ENCODE results near the gene SGIP1.
A peak's percentile ranks its signal among the peaks of the same experiment; 100 is the strongest.

SGIP1 gene

DNA sequence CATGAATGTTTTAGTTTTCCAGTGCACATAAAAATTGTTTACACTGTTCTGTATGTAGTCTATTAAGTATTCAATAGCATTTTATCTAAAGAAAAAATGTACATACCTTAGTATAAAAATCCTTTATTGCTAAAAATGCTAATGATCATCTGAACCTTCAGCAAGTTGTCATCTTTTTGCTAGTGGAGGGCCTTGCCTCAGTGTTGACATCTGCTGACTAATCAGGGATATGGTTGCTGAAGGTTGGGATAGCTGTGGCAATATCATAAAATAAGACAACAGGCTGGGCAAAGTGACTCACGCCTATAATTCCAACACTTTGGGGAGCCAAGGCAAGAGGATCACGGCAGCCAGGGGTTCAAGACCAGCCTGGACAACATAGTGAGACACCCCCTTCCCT lies 227.3 kb downstream of the SGIP1 start:
- Mint-ChIP-seq H3K27me3 (ENCODE audit: low read depth, poor library complexity) (peaks cover 3% of the 10 kb centered on the region), H3K4me1 (peaks cover 8% of the 10 kb centered on the region), H3K27ac (no peak overlapping the region), H3K9me3 (peaks cover 20% of the 10 kb centered on the region), H3K36me3 (ENCODE audit: low read depth) (no peaks in the 10 kb centered on the region), H3K4me3 (no peak overlapping the region)
- TF ChIP-seq, protein P1, sequence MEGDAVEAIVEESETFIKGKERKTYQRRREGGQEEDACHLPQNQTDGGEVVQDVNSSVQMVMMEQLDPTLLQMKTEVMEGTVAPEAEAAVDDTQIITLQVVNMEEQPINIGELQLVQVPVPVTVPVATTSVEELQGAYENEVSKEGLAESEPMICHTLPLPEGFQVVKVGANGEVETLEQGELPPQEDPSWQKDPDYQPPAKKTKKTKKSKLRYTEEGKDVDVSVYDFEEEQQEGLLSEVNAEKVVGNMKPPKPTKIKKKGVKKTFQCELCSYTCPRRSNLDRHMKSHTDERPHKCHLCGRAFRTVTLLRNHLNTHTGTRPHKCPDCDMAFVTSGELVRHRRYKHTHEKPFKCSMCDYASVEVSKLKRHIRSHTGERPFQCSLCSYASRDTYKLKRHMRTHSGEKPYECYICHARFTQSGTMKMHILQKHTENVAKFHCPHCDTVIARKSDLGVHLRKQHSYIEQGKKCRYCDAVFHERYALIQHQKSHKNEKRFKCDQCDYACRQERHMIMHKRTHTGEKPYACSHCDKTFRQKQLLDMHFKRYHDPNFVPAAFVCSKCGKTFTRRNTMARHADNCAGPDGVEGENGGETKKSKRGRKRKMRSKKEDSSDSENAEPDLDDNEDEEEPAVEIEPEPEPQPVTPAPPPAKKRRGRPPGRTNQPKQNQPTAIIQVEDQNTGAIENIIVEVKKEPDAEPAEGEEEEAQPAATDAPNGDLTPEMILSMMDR (IDR thresholded peaks at IDR 0.05) = no peak
- no peak for DNase-seq

DNA sequence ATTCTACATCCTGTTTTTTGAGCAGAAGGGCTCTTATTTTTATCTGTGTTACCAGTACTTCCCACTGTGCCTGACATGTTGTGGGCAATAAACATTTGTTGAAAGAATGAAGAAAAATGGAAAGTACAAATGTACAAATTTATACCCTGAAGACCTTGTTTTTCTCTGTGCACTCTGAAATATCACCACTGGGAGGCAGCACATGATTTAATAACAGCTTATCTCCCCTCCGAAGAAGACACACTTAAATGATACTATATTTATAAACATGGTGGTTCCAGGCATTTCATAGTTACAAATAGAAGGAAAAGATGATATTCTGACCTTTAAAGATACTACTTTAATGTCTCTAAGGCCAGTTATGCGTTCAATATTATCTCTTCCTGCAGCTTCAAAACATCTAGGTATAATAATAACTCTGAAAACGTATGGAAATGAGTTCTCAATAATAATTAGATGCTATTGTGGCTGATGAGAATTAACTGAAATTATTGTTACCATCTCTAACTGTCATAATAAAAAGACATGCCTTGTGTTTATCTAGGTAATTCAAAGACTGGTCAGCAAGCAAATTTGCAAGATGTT lies 231.1 kb downstream of the SGIP1 start:
- Mint-ChIP-seq H3K9me3 (peaks cover 20% of the 10 kb centered on the region), H3K36me3 (ENCODE audit: low read depth) (no peaks in the 10 kb centered on the region), H3K4me1 (no peaks in the 10 kb centered on the region), H3K27ac (no peak overlapping the region), H3K27me3 (ENCODE audit: low read depth, poor library complexity) (peaks cover 3% of the 10 kb centered on the region), H3K4me3 (no peak overlapping the region)
- peak; percentile 34 for DNase-seq
- TF ChIP-seq, protein P1 (IDR thresholded peaks at IDR 0.05) = peak; percentile 72

DNA sequence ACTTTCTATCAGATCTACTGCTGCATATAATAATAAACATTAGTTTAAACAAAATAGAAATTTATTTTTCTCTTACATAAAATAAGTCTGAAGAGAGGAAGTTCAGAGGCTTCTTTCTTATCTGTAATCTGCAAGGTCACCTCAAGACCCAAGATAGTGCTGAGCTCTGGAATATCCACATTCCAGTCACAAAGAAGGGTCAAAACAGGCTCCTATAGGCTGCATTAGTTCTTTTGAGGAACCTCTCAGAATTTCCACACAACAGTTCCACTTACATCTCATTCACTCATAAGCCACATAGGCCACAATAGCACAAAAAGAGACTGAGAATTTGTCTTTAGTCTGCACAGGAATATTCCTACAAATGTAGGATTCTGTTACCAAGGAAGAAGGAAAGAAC lies 233.7 kb downstream of the SGIP1 start:
- no peak for DNase-seq
- Mint-ChIP-seq H3K27ac (no peak overlapping the region), H3K4me3 (no peak overlapping the region), H3K4me1 (no peaks in the 10 kb centered on the region), H3K27me3 (ENCODE audit: low read depth, poor library complexity) (no peaks in the 10 kb centered on the region), H3K9me3 (peaks cover 11% of the 10 kb centered on the region), H3K36me3 (ENCODE audit: low read depth) (no peaks in the 10 kb centered on the region)
- TF ChIP-seq, protein P1 (IDR thresholded peaks at IDR 0.05) = no peak

DNA sequence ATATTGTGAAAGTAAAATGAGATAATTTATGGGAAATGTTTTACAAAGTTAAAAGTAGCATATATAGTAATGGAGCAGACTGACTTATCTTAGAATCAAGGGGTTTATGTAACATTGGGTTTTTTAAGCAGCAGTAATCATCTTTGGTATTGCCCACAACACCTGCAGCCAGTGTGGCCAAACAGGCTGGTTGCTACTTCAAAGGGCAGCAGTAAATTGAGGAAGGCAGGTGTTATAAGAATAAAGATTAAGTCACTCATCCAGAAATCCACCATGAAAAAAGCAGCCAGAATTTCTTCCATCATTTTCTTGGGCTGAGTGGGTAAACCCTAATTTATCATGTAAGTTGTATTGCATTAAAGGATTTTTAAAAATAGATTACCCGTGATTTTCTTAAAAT lies 235.0 kb downstream of the SGIP1 start:
- H3K9me3 Mint-ChIP-seq = no peaks in the 10 kb centered on the region
- no peak for DNase-seq
- no peak overlapping the region for H3K4me3 Mint-ChIP-seq
- H3K27ac Mint-ChIP-seq = no peak overlapping the region
- no peaks in the 10 kb centered on the region for H3K27me3 Mint-ChIP-seq (ENCODE audit: low read depth, poor library complexity)
- no peaks in the 10 kb centered on the region for H3K36me3 Mint-ChIP-seq (ENCODE audit: low read depth)
- TF ChIP-seq, protein P1 (IDR thresholded peaks at IDR 0.05) = no peak
- H3K4me1 Mint-ChIP-seq = peaks cover 1% of the 10 kb centered on the region

DNA sequence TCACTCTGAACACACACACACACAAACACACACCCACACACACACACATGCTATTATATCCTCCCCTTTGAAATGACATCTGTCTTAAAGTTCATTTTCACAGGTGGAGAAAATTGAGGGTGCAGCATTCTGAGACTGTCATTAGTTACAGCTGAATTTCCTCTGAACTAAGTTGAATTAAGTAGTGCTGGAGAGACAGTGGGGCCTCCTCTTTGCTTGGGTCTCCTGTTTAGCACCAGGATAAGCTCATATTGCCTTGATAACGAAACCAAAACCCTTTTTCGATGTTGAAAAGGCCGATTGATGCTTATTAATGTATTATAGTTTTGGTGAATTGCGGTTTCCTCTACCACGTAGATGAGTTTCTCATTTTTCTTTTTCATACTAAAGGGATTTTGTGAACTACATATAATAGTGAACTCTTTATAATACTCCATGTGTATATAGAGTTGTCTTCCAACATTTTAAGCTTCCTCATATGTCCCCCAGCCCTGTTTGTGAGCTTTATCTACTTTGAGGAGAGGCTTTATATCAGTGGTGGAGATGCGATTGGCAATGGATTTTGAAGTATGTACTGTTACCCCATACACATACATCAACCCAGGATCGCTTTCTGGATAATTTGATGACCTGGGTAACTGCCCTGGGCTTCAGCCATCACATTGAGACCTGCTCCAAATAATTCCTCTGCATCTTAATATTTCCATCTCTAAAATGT lies 235.7 kb downstream of the SGIP1 start:
- Mint-ChIP-seq H3K4me1 (peaks cover 6% of the 10 kb centered on the region), H3K9me3 (no peaks in the 10 kb centered on the region), H3K27ac (no peak overlapping the region), H3K36me3 (ENCODE audit: low read depth) (no peaks in the 10 kb centered on the region), H3K4me3 (no peak overlapping the region), H3K27me3 (ENCODE audit: low read depth, poor library complexity) (no peaks in the 10 kb centered on the region)
- DNase-seq = no peak
- TF ChIP-seq, protein P1 (IDR thresholded peaks at IDR 0.05) = no peak

DNA sequence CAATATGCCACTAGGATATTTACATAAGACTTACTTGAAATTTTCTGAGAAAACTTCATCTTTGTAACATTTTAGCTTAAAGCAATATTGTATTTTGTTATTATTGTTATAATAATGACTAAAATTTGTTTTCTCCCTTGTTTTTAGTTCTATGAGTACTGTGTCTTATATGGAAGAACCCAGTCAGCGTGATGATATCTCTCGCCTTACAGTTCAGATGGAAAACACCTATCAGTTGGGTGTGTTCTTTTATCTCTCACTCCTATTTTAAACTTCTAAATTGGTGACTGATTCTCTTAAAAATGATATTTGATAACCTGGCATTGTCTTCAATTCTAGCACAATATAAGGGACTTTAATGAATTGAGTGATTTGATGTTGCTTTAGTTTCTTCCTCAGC lies 236.3 kb downstream of the SGIP1 start:
- Mint-ChIP-seq H3K4me1 (peaks cover 6% of the 10 kb centered on the region), H3K27ac (no peak overlapping the region), H3K27me3 (ENCODE audit: low read depth, poor library complexity) (no peaks in the 10 kb centered on the region), H3K4me3 (no peak overlapping the region), H3K9me3 (no peaks in the 10 kb centered on the region), H3K36me3 (ENCODE audit: low read depth) (no peaks in the 10 kb centered on the region)
- no peak for DNase-seq
- TF ChIP-seq, protein P1 (IDR thresholded peaks at IDR 0.05) = no peak
